Epithelial cell of proximal tubule (primary cell): Measurements from ENCODE around the gene PGD. TPM values are rescaled to one million over a fixed set of nuclear protein-coding genes. Genes with fewer than 3 reads are reported as not detected.
A peak's percentile ranks its signal among the peaks of the same experiment; 100 is the strongest.

Experiments used
- DNase-seq: peaks from one replicate; pipeline ENCODE4 v3.0.0-alpha.2; 2011; ENCODE audit warnings: low read depth
- H3K4me3 ChIP-seq: 2 replicates; pipeline ENCODE4 v1.5.1; 2011; ENCODE audit warnings: low read depth, mild to moderate bottlenecking, low read length
- total RNA-seq: library from RNA; depleted of rRNA; stranded (reverse); fragments of >200 nt; gene quantifications from 2 replicates; pipeline ENCODE4 v1.2.3, GENCODE V29; 2015
- TF ChIP-seq, protein P1 (sequence below): conservative IDR thresholded peaks from 2 replicates; pipeline ENCODE4 v1.5.1; 2012; ENCODE audit warnings: low read depth, mild to moderate bottlenecking, low read length

Gene PGD
- total RNA-seq, 1 donor from 2014 or later: 231 TPM

- no peak for DNase-seq
- TF ChIP-seq, protein P1, sequence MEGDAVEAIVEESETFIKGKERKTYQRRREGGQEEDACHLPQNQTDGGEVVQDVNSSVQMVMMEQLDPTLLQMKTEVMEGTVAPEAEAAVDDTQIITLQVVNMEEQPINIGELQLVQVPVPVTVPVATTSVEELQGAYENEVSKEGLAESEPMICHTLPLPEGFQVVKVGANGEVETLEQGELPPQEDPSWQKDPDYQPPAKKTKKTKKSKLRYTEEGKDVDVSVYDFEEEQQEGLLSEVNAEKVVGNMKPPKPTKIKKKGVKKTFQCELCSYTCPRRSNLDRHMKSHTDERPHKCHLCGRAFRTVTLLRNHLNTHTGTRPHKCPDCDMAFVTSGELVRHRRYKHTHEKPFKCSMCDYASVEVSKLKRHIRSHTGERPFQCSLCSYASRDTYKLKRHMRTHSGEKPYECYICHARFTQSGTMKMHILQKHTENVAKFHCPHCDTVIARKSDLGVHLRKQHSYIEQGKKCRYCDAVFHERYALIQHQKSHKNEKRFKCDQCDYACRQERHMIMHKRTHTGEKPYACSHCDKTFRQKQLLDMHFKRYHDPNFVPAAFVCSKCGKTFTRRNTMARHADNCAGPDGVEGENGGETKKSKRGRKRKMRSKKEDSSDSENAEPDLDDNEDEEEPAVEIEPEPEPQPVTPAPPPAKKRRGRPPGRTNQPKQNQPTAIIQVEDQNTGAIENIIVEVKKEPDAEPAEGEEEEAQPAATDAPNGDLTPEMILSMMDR: no peak
- no peak overlapping the region for H3K4me3 ChIP-seq
Measured at GRCh38 chr1:10428984-10429383, 30.1 kb downstream of the PGD start.

GRCh38 chr1:10429868-10430215 lies 31.0 kb downstream of the PGD start:
- TF ChIP-seq, protein P1: no peak
- DNase-seq: no peak
- H3K4me3 ChIP-seq: peak overlapping the region; percentile 97

GRCh38 chr1:10430216-10431069 lies 31.6 kb downstream of the PGD start, which contains the start of gene CENPS:
CENPS (plus strand) TSS chr1:10430433; CDS start chr1:10430518, 85 bp downstream.
- no peak for DNase-seq
- TF ChIP-seq, protein P1: peak; percentile 77

GRCh38 chr1:10431070-10431730 lies 32.3 kb downstream of the PGD start:
- H3K4me3 ChIP-seq: peak overlapping the region; percentile 97
- no peak for DNase-seq
- TF ChIP-seq, protein P1: no peak

More at GRCh38 chr1:10430216-10431069, 31.6 kb downstream of the PGD start, which contains the start of gene CENPS:
- peak within 1 kb of the TSS; percentile 97 for H3K4me3 ChIP-seq

GRCh38 chr1:10432910-10433700 lies 34.2 kb downstream of the PGD start:
- DNase-seq: no peak
- no peak overlapping the region for H3K4me3 ChIP-seq
- TF ChIP-seq, protein P1: no peak

DNA sequence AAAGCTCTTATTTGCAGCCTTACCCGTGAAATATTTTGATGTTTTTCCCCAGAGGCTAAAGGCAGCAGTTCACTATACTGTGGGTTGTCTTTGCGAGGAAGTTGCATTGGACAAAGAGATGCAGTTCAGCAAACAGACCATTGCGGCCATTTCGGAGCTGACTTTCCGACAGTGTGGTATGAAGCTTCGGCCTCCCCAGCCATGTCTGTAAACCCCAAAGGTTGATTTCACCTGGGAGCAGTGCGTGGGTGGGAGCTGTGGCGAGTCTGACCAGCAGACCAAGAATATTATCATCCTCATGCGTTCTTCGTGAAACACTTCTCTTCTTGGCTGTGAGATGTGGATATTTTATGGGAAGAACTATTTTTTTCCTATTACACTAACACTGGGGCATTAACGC lies 34.9 kb downstream of the PGD start:
- no peak for DNase-seq
- no peak overlapping the region for H3K4me3 ChIP-seq
- TF ChIP-seq, protein P1: no peak
